HCT116 (cell line): ENCODE results near the gene SPATA45. TPM values are rescaled to one million over a fixed set of nuclear protein-coding genes. Genes with fewer than 3 reads are reported as not detected.

Source experiments
- ATAC-seq: fragments of 200-7000 bp; cut with Tn5 transposase; 2 replicates; pipeline ENCODE4 v1.9.1; 2020; ENCODE audit warnings: mild to moderate bottlenecking, moderate library complexity
- BruUV-seq: library from RNA; stranded (reverse); fragments of 400-500 nt; replicated peaks from 2 replicates; lab custom pipeline; 2021; lab: Mats Ljungman, UMichigan
- CTCF ChIA-PET: fragments of 300-600 bp; sonication (Branson Sonifier 250); formaldehyde crosslinking; loops from one replicate; lab custom pipeline; 2021; ENCODE audit warnings: antibody characterized with exemption; lab: Charles Lee
- POLR2A ChIA-PET: fragments of 300-600, 350-600 bp; sonication (Branson Sonifier 250); formaldehyde crosslinking; loops from one replicate; lab custom pipeline; 2021; ENCODE audit warnings: antibody characterized with exemption; lab: Charles Lee
- RAD21 ChIA-PET, 2 experiments: fragments of 300-600 bp; sonication (Branson Sonifier 250); formaldehyde crosslinking; loops; one replicate each; lab custom pipeline; 2023; ENCODE audit warnings: low total read pairs in 2 of 2; ENCODE audit not compliant: uncharacterized antibody in 2 of 2, unreplicated experiment in 2 of 2, low non-redundant PET in 1 of 2; lab: Charles Lee
- DNase-seq: peaks from one replicate; pipeline ENCODE4 v3.0.0-alpha.2; 2010; ENCODE audit warnings: low read depth, low spot score
- H2AFZ ChIP-seq: fragments of 200-600 bp; shearing (Covaris generic), sonication (generic); 2 replicates; pipeline ENCODE4 v1.6.1; 2017; ENCODE audit warnings: low read depth, mixed run types, mixed read lengths, antibody characterized with exemption, low read length; ENCODE audit not compliant: poor library complexity, severe bottlenecking
- H3K27ac ChIP-seq: 2 replicates; pipeline ENCODE4 v1.5.1; 2012; ENCODE audit warnings: low read depth, low read length
- H3K27me3 ChIP-seq: fragments of 200-600 bp; sonication (generic); 2 replicates; pipeline ENCODE4 v1.6.1; 2016; ENCODE audit warnings: mixed run types, low read length, mixed read lengths; ENCODE audit not compliant: insufficient read depth
- H3K36me3 ChIP-seq, 2 experiments: fragments of 200-500 bp in 1 of 2; fragments of 200-600 bp in 1 of 2; sonication (Bioruptor generic) in 1 of 2; sonication (generic) in 1 of 2; 2 replicates each; pipeline versions ENCODE4 v1.5.1 to v1.6.1; 2014 to 2016; ENCODE audit warnings: low read length in 2 of 2, inconsistent platforms in 1 of 2, mixed read lengths in 1 of 2, mixed run types in 1 of 2; ENCODE audit not compliant: insufficient read depth in 2 of 2, control insufficient read depth in 1 of 2
- H3K4me1 ChIP-seq, 2 experiments: fragments of 200-600 bp in 1 of 2; sonication (generic) in 1 of 2; 2 replicates each; pipeline versions ENCODE4 v1.5.1 to v1.6.1; 2012 to 2017; ENCODE audit warnings: low read length in 2 of 2, inconsistent platforms in 1 of 2, mild to moderate bottlenecking in 1 of 2, mixed read lengths in 1 of 2, mixed run types in 1 of 2, moderate library complexity in 1 of 2; ENCODE audit not compliant: insufficient read depth in 2 of 2, control insufficient read depth in 1 of 2
- H3K4me2 ChIP-seq: fragments of 200-600 bp; sonication (generic); 2 replicates; pipeline ENCODE4 v1.6.1; 2017; ENCODE audit warnings: mixed run types, low read length, mixed read lengths
- H3K4me3 ChIP-seq, 2 experiments: fragments of 200-600 bp in 1 of 2; sonication (generic) in 1 of 2; replicated peaks in 1 of 2; 2 replicates each; pipeline ENCODE4 v1.5.1; 2011 to 2016; ENCODE audit warnings: low read length in 2 of 2, control low read depth in 1 of 2, low read depth in 1 of 2, mild to moderate bottlenecking in 1 of 2, mixed read lengths in 1 of 2, mixed run types in 1 of 2
- H3K79me2 ChIP-seq: fragments of 200-600 bp; sonication (generic); 2 replicates; pipeline ENCODE4 v1.6.1; 2017; ENCODE audit warnings: mild to moderate bottlenecking, mixed run types, low read length, moderate library complexity, mixed read lengths; ENCODE audit not compliant: insufficient read depth
- H3K9ac ChIP-seq: fragments of 200-600 bp; sonication (generic); 2 replicates; pipeline ENCODE4 v1.6.1; 2016; ENCODE audit warnings: low read length, mixed read lengths
- H3K9me2 ChIP-seq: fragments of 200-600 bp; sonication (generic), shearing (Covaris generic); 2 replicates; pipeline ENCODE4 v1.6.1; 2017; ENCODE audit warnings: mixed run types, mild to moderate bottlenecking, moderate library complexity; ENCODE audit not compliant: insufficient read depth
- H3K9me3 ChIP-seq, 2 experiments: fragments of 200-500 bp in 1 of 2; fragments of 200-600 bp in 1 of 2; sonication (Bioruptor generic) in 1 of 2; sonication (generic) in 1 of 2; 2 replicates each; pipeline ENCODE4 v1.6.1; 2014 to 2017; ENCODE audit warnings: low read length in 2 of 2, mixed read lengths in 2 of 2, inconsistent platforms in 1 of 2, low read depth in 1 of 2, mild to moderate bottlenecking in 1 of 2, mixed run types in 1 of 2, moderate library complexity in 1 of 2; ENCODE audit not compliant: control insufficient read depth in 1 of 2, insufficient read depth in 1 of 2
- H4K20me1 ChIP-seq: fragments of 200-600 bp; sonication (generic), shearing (Covaris generic); 2 replicates; pipeline ENCODE4 v1.6.1; 2017; ENCODE audit warnings: mixed run types, mild to moderate bottlenecking, moderate library complexity; ENCODE audit not compliant: insufficient read depth
- ATF3 ChIP-seq: IDR thresholded peaks from 2 replicates; pipeline ENCODE4 v1.6.1; 2012
- CTCF ChIP-seq, 3 experiments: fragments of 200-600 bp in 1 of 3; sonication (generic) in 1 of 3; IDR thresholded peaks in 2 of 3; conservative IDR thresholded peaks in 1 of 3; 2 replicates each; pipeline ENCODE4 v1.5.1; 2012 to 2017; ENCODE audit warnings: low read depth in 2 of 3, low read length in 2 of 3, antibody characterized with exemption in 1 of 3, borderline replicate concordance in 1 of 3, control low read depth in 1 of 3, mild to moderate bottlenecking in 1 of 3, mixed read lengths in 1 of 3, mixed run types in 1 of 3, moderate library complexity in 1 of 3; ENCODE audit not compliant: insufficient read depth in 1 of 3
- REST ChIP-seq: IDR thresholded peaks from 2 replicates; pipeline ENCODE4 v1.6.1; 2012; ENCODE audit warnings: low read depth
- SRF ChIP-seq: IDR thresholded peaks from 2 replicates; pipeline ENCODE4 v1.6.1; 2012; ENCODE audit warnings: low read depth
- TCF7L2 ChIP-seq: IDR thresholded peaks from 2 replicates; pipeline ENCODE4 v1.7.0; 2011; ENCODE audit warnings: borderline replicate concordance, inconsistent platforms; ENCODE audit not compliant: insufficient read depth, insufficient read length; ENCODE audit errors: extremely low read depth
- YY1 ChIP-seq: IDR thresholded peaks from 2 replicates; pipeline ENCODE4 v1.6.1; 2011; ENCODE audit warnings: low read length, low read depth, moderate library complexity, mild to moderate bottlenecking; ENCODE audit not compliant: insufficient replicate concordance; ENCODE audit errors: extremely low read depth
- intact Hi-C: fragments of 100-400 bp; cut with micrococcal nuclease; formaldehyde crosslinking; loops from 2 replicates; pipeline ENCODE4 v1.10.0; 2022
- total RNA-seq: library from RNA; stranded (reverse); gene quantifications from one replicate; pipeline ENCODE4 v1.2.1, GENCODE V29; 2021; ENCODE audit not compliant: unreplicated experiment

Gene SPATA45
- total RNA-seq, 1 experiment from 2014 or later = not detected

GRCh38 chr1:212805767-212806166 lies 41.7 kb downstream of the SPATA45 start (continued):
- TF ChIP-seq REST = no peak
- no peak for TF ChIP-seq TCF7L2
- TF ChIP-seq ATF3 = no peak

- BruUV-seq = no TSS peak
- intact Hi-C loops = no loop called here
- Histone ChIP-seq H3K9me2 (no peaks in the 10 kb centered on the region), H3K4me3 (no peak overlapping the region), H3K27ac (no peak overlapping the region), H3K36me3 (no peaks in the 10 kb centered on the region), H3K79me2 (peaks cover 2% of the 10 kb centered on the region; the same call in 1 of the 2 replicates), H2AFZ (no peak overlapping the region), H3K4me2 (no peak overlapping the region), H4K20me1 (no peaks in the 10 kb centered on the region), H3K9ac (no peak overlapping the region), H3K27me3 (no peaks in the 10 kb centered on the region), H3K9me3 (no peaks in the 10 kb centered on the region)
- POLR2A ChIA-PET = interaction anchor here (0.7 to 1.3 kb wide), 2 partner anchors 9 to 176 kb away, joined by 3 read pairs; no protein-coding TSS in a partner anchor
- RAD21 ChIA-PET = no interaction called here
- CTCF ChIA-PET = no interaction called here
- DNase-seq = no peak
- no peak for TF ChIP-seq YY1
- no peak for TF ChIP-seq SRF
- TF ChIP-seq CTCF (IDR thresholded peaks at IDR 0.05 in 2 of 3, conservative IDR thresholded peaks at IDR 0.05 in 1 of 3; ENCODE audit: borderline replicate concordance in 1 of 3, insufficient read depth in 1 of 3, low read depth in 2 of 3, low read length in 2 of 3) = no peak
- TF ChIP-seq, all 23 proteins: peak for 0
- no peak for ATAC-seq
- H3K4me1 ChIP-seq = peaks cover 4 to 10% of the 10 kb centered on the region in 2 experiments
These were observed 49.8 kb downstream of the SPATA45 start for GRCh38 chr1:212797681-212798080.
